ENCODE data around the gene VMAC.
"Not testable (repeated sequence)": the region's sequence is repeated elsewhere in the genome, so short reads cannot be mapped to it uniquely, and the experiment has no call there.

VMAC gene

DNA sequence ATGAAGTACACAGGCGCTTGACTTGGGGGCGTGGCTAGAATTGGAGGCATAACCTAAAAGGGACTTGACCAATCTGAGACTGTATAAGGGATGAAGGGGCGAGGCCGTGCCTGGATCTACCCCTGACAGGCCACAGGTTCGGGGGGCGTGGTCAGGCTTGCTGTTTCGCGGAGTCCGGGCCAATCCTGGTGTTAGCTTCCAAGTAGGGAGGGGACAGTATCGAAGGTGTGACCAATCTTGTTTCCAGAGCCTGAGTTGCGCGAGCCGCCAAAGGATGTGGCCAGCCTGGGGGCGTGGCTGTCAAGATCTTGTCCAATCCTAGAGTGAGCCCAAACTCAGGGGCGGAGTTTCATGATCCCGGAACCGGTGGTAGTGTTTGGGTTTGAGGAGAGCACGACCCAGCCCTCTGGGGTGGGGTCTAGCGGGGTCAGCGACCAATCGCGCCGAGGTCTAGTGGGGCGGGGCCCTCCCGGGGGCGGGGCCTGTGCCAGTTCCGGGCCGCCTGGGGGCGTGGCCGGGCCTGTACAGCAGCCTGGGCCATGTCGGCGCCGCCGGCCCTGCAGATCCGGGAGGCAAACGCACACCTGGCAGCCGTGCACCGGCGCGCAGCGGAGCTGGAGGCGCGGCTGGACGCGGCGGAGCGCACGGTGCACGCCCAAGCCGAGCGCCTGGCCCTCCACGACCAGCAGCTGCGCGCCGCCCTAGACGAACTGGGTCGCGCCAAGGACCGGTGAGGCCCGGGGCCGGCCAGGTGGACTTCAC is at the start of gene VMAC:
TSS of gene VMAC (plus strand) at position 521 of the 762 bp plus-strand sequence. CDS start at position 540, 19 bp downstream.
- no peak for TF ChIP-seq POLR2AphosphoS5 (IDR thresholded peaks at IDR 0.05; ENCODE audit: borderline replicate concordance, low read depth, low read length)
- peak; percentile 1 for TF ChIP-seq FOXP2 (optimal IDR thresholded peaks at IDR 0.05; ENCODE audit: control extremely low read depth, extremely low read length, insufficient read depth)
- H3K9me3 ChIP-seq (ENCODE audit: low read depth, low read length), result no peaks in the 10 kb centered on the region
- peaks cover 11% of the 10 kb centered on the region for H3K36me3 ChIP-seq (ENCODE audit: insufficient read depth, low read length)
- peak; percentile 100 for DNase-seq (ENCODE audit: low read depth, low spot score)
- H3K4me3 ChIP-seq, result peak within 1 kb of the TSS; percentile 96
- peak within 1 kb of the TSS; percentile 96 for H3K27ac ChIP-seq
- peak within 1 kb of the TSS; percentile 99 for H3K9ac ChIP-seq (ENCODE audit: insufficient read length)

- H3K27ac ChIP-seq; H3K4me3 ChIP-seq; H3K36me3 ChIP-seq (ENCODE audit: insufficient read depth, low read length); H3K9me3 ChIP-seq (ENCODE audit: low read depth, low read length); H3K9ac ChIP-seq (ENCODE audit: insufficient read length); DNase-seq (ENCODE audit: low read depth, low spot score): not testable (repeated sequence)
These were observed 49.5 kb upstream of the VMAC start for GRCh38 chr19:5855151-5855550.

DNA sequence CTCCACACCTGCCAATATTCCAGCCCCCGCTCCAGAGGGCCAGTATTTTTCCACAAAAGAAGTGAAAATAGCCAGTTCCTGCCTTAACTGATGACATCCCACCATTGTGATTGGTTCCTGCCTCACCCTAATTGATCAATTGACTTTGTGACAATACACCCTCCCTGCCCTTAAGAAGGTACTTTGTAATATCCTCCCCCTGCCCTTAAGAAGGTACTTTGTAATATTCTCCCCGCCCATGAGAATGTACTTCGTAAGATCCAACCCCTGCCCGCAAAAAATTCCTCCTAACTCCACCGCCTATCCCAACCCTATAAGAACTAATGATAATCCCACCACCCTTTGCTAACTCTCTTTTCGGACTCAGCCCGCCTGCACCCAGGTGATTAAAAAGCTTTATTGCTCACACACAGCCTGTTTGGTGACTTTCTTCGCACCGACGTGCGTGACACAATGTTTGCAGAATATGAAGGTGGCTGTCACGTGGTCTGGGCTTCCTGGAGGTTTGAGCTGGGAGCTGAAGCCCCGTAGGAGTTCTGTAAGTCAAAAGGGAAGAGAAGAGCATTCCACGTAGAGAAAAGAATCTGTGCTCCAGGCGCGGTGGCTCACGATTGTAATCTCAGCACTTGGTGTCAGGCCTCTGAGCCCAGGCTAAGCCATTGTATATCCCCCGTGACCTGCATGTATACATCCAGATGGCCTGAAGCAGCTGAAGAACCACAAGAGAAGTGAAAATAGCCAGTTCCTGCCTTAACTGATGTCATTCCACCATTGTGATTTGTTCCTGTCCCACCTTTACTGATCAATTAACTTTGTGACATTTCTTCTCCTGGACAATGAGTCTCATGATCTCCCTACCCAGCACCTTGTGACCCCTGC is 47.2 kb upstream of the VMAC start:
- no peaks in the 10 kb centered on the region for H3K36me3 ChIP-seq (ENCODE audit: insufficient read depth, low read length)
- no peaks in the 10 kb centered on the region for H3K9me3 ChIP-seq (ENCODE audit: low read depth, low read length)
- no peak for DNase-seq (ENCODE audit: low read depth, low spot score)
- no peak overlapping the region for H3K4me3 ChIP-seq
- TF ChIP-seq EZH2 (IDR thresholded peaks at IDR 0.05) (no peak), POLR2AphosphoS5 (IDR thresholded peaks at IDR 0.05; ENCODE audit: borderline replicate concordance, low read depth, low read length) (no peak), FOXP2 (optimal IDR thresholded peaks at IDR 0.05; ENCODE audit: control extremely low read depth, extremely low read length, insufficient read depth) (no peak)
- no peak overlapping the region for H3K27ac ChIP-seq
- no peak overlapping the region for H3K9ac ChIP-seq (ENCODE audit: insufficient read length)

DNA sequence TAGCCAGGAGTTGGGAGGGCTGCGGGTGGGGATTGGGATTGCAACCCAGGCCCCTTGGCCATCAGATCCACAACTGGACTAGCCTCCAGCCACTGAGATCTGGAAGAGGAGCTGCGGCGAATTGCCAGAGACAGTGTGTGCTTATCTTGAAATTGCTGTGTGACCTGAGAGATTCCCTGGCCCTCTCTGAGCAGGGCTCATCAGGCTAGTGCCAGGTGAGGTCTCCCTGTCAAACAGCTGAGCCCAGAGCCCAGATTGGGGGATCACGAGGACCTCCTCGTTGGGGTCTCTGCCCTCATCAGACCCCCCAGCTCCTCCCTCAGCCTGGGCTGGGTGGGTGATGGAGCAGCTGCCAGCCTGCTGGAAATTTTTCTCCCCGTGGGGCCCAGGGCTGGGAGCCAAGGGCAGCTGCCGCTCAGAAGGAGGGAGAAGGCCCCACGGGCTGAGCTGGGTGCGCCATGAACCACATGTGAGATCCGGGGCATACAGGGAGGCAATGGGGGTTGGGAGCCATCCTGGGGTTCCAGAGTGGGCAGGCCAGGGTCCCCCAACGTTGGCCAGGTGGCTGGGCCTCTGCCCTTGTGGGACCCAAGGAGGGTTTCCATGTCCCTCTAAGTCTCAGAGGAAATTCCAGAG is 41.5 kb upstream of the VMAC start:
- Histone ChIP-seq H3K36me3 (ENCODE audit: insufficient read depth, low read length) (no peaks in the 10 kb centered on the region), H3K4me3 (no peak overlapping the region), H3K27ac (no peak overlapping the region), H3K9ac (ENCODE audit: insufficient read length) (no peak overlapping the region), H3K9me3 (ENCODE audit: low read depth, low read length) (no peaks in the 10 kb centered on the region)
- no peak for DNase-seq (ENCODE audit: low read depth, low spot score)
- no peak for TF ChIP-seq FOXP2 (optimal IDR thresholded peaks at IDR 0.05; ENCODE audit: control extremely low read depth, extremely low read length, insufficient read depth)
- no peak for TF ChIP-seq POLR2AphosphoS5 (IDR thresholded peaks at IDR 0.05; ENCODE audit: borderline replicate concordance, low read depth, low read length)
- no peak for TF ChIP-seq EZH2 (IDR thresholded peaks at IDR 0.05)

DNA sequence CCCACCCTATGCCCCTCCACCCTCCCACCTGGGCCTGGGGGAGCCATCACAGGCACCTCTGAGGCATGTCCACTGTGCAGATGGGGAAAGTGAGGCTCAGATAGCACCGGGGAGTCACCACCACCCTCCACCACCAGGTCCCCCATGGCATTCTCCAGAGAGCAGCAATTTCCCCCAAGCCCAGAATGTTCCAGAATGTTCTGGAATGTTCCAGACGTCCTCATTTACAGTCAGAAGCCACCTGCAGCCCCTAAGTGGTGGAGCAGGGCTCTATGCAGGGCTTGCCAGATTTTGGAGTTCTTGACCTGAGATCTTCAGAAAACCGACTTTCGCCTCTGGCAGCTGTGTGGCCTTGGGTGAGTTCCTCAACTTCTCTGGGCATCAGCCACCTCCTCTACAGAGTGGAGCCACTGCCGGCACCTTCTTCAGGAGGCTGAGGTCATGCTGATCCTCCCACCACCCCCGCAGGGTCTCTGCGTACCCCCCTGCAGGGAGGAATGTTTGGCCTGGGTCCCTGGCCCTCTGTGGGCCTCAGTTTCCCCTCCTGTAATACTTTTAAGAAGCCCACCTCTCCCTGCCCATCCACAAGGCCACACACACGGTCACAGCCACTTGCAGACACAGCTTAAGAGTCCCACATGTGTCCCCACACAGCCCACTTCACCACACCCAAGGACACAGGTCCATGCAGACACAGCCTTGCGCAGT is 40.5 kb upstream of the VMAC start:
- Histone ChIP-seq H3K9ac (ENCODE audit: insufficient read length) (no peak overlapping the region), H3K36me3 (ENCODE audit: insufficient read depth, low read length) (no peaks in the 10 kb centered on the region), H3K9me3 (ENCODE audit: low read depth, low read length) (no peaks in the 10 kb centered on the region), H3K4me3 (no peak overlapping the region), H3K27ac (no peak overlapping the region)
- no peak for DNase-seq (ENCODE audit: low read depth, low spot score)
- TF ChIP-seq POLR2AphosphoS5 (IDR thresholded peaks at IDR 0.05; ENCODE audit: borderline replicate concordance, low read depth, low read length) (no peak), EZH2 (IDR thresholded peaks at IDR 0.05) (no peak), FOXP2 (optimal IDR thresholded peaks at IDR 0.05; ENCODE audit: control extremely low read depth, extremely low read length, insufficient read depth) (no peak)

DNA sequence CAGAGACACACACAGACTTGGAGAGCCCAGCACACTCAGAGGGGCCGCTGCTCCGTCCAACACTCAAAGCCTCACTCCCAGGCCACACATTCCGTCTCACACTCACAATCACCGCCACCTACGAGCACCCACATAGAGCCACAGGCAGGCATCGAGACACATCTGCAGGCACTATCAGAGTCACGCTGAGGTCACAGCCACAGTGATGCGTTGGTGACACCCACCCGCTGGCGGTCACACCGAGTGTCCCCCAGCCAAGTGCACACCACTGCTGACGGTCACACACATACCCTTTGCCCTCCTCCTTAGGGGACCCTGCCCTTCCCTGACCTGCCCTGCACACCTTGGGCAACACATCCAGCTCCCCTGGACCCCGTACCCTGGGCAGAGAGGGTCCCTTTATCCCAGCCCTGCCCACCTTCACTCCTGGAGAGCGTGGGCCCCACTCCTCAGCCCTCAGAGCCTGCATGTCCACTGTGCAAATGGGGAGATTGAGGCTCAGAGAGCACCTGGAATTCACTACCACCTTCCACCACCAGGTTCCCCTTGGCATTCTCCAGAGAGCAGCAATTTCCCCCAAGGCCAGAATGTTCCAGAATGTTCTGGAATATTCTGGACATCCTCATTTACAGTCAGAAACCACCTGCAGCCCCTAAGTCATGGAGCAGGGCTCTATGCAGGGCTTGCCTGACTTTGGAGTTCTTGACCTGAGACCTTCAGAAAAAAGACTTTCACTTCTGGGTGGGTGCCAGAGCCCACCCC is 39.8 kb upstream of the VMAC start:
- H3K9ac ChIP-seq (ENCODE audit: insufficient read length), result no peak overlapping the region
- TF ChIP-seq POLR2AphosphoS5 (IDR thresholded peaks at IDR 0.05; ENCODE audit: borderline replicate concordance, low read depth, low read length), result no peak
- TF ChIP-seq EZH2 (IDR thresholded peaks at IDR 0.05), result no peak
- TF ChIP-seq FOXP2 (optimal IDR thresholded peaks at IDR 0.05; ENCODE audit: control extremely low read depth, extremely low read length, insufficient read depth), result no peak
- DNase-seq (ENCODE audit: low read depth, low spot score), result no peak
- no peaks in the 10 kb centered on the region for H3K36me3 ChIP-seq (ENCODE audit: insufficient read depth, low read length)
- H3K27ac ChIP-seq, result no peak overlapping the region
- H3K9me3 ChIP-seq (ENCODE audit: low read depth, low read length), result no peaks in the 10 kb centered on the region
- no peak overlapping the region for H3K4me3 ChIP-seq

GRCh38 chr19:5865772-5866171 is 38.9 kb upstream of the VMAC start:
- no peak overlapping the region for H3K27ac ChIP-seq
- H3K4me3 ChIP-seq, result no peak overlapping the region
- no peak for DNase-seq (ENCODE audit: low read depth, low spot score)
- no peaks in the 10 kb centered on the region for H3K36me3 ChIP-seq (ENCODE audit: insufficient read depth, low read length)
- no peak for TF ChIP-seq FOXP2 (optimal IDR thresholded peaks at IDR 0.05; ENCODE audit: control extremely low read depth, extremely low read length, insufficient read depth)
- TF ChIP-seq EZH2 (IDR thresholded peaks at IDR 0.05), result no peak
- no peak for TF ChIP-seq POLR2AphosphoS5 (IDR thresholded peaks at IDR 0.05; ENCODE audit: borderline replicate concordance, low read depth, low read length)
- H3K9me3 ChIP-seq (ENCODE audit: low read depth, low read length), result no peaks in the 10 kb centered on the region
- H3K9ac ChIP-seq (ENCODE audit: insufficient read length), result no peak overlapping the region
